Right lobe of liver (tissue), 4 donors: ENCODE data around the gene SLC6A8.
"Not testable (repeated sequence)": the region's sequence is repeated elsewhere in the genome, so short reads cannot be mapped to it uniquely, and the experiment has no call there.

Source experiments
- CTCF ChIP-seq, 4 donors: fragments of 200-600 bp in 3 of 4; fragments of 450-650 bp in 1 of 4; IDR thresholded peaks; one replicate each; pipeline versions ENCODE4 v1.5.1 to v1.8.0; 2016 to 2022; ENCODE audit warnings: antibody characterized with exemption in 4 of 4, mild to moderate bottlenecking in 2 of 4
- POLR2A ChIP-seq: fragments of 450-650 bp; IDR thresholded peaks from one replicate; pipeline ENCODE4 v1.6.1; 2017; ENCODE audit warnings: antibody characterized with exemption, mild to moderate bottlenecking
- donor health status: DM: no; HTN: no; CAD: no.
- donor health status: DM: no; HTN: no; CAD: no.
- donor health status: DM: no; HTN: yes; CAD: no.

DNA sequence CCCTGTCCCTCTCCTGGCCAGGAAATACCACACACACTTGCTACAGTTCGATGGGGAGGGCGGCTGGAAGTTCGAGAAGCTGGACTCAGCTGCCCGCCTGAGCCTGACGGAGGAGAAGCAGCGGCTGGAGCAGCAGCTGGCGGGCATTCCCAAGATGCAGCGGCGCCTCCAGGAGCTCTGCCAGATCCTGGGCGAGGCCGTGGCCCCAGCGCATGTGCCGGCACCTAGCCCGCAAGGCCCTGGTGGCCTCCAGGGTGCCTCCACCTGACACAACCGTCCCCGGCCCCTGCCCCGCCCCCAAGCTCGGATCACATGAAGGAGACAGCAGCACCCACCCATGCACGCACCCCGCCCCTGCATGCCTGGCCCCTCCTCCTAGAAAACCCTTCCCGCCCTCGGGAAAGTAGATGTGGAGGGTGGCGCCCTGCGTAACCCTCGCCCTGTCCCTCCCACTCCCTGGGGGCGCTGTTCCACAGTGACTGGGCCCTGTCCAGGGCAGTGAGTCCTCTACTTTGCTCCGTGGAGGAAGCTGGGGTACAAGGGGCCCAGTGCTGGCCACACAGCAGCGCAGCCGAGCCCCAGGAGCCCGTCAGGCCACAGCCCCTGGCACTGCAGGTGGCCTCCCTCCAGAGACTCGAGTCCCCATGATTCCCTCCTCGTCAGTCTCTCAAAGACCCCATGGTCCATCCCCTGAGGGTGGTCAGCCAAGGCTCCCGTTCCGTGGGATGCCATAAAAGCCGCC is 55.9 kb downstream of the SLC6A8 start:
- TF ChIP-seq CTCF (IDR thresholded peaks at IDR 0.05); POLR2A: not testable (repeated sequence)
